HepG2 (cell line): ENCODE measurements around the gene TRIM8. TPM values are rescaled to one million over a fixed set of nuclear protein-coding genes. Genes with fewer than 3 reads are reported as not detected.
A peak's percentile ranks its signal among the peaks of the same experiment; 100 is the strongest.

Source experiments
- ATF5 ChIP-seq: sonication (generic); formaldehyde crosslinking; IDR thresholded peaks from 2 replicates; pipeline ENCODE4 v1.4.0; 2020; ENCODE audit warnings: mild to moderate bottlenecking, low read depth, missing genetic modification reagents
- ELK4 ChIP-seq: sonication (generic); formaldehyde crosslinking; IDR thresholded peaks from 2 replicates; pipeline ENCODE4 v1.9.0; 2021; ENCODE audit warnings: missing genetic modification reagents, borderline replicate concordance
- EP300 ChIP-seq, 3 experiments: sonication (generic) in 1 of 3; formaldehyde crosslinking in 1 of 3; IDR thresholded peaks; 2 replicates each; pipeline versions ENCODE4 v1.5.1 to v1.6.1; 2011 to 2020; ENCODE audit warnings: low read depth in 2 of 3, low read length in 2 of 3, borderline replicate concordance in 1 of 3, improper control_type of control experiment in 1 of 3, mild to moderate bottlenecking in 1 of 3, missing genetic modification reagents in 1 of 3, moderate library complexity in 1 of 3
- FOXO1 ChIP-seq: sonication (generic); formaldehyde crosslinking; IDR thresholded peaks from 2 replicates; pipeline ENCODE4 v1.4.0; 2020; ENCODE audit warnings: missing genetic modification reagents
- HOXD1 ChIP-seq: sonication (generic); formaldehyde crosslinking; IDR thresholded peaks from 2 replicates; pipeline ENCODE4 v1.5.0; 2020; ENCODE audit warnings: missing genetic modification reagents
- MBNL3 ChIP-seq: fragments of 250-450 bp; sonication (Bioruptor Pico); conservative IDR thresholded peaks from 2 replicates; pipeline ENCODE4 v1.8.0; 2022; ENCODE audit warnings: mild to moderate bottlenecking, inconsistent platforms
- SRY ChIP-seq: sonication (generic); formaldehyde crosslinking; IDR thresholded peaks from 2 replicates; pipeline ENCODE4 v1.8.0; 2022; ENCODE audit warnings: mild to moderate bottlenecking, missing genetic modification reagents
- TSC22D2 ChIP-seq: sonication (generic); formaldehyde crosslinking; IDR thresholded peaks from 2 replicates; pipeline ENCODE4 v1.5.1; 2020; ENCODE audit warnings: missing genetic modification reagents, mild to moderate bottlenecking, borderline replicate concordance
- ZFP41 ChIP-seq: sonication (generic); formaldehyde crosslinking; IDR thresholded peaks from 2 replicates; pipeline ENCODE4 v1.4.0; 2020; ENCODE audit warnings: mild to moderate bottlenecking, missing genetic modification reagents, borderline replicate concordance
- ZNF136 ChIP-seq: sonication (generic); formaldehyde crosslinking; IDR thresholded peaks from 2 replicates; pipeline ENCODE4 v1.8.1; 2022; ENCODE audit warnings: low read depth, mild to moderate bottlenecking, moderate library complexity, missing genetic modification reagents
- ZNF335 ChIP-seq: sonication (generic); formaldehyde crosslinking; IDR thresholded peaks from 2 replicates; pipeline ENCODE4 v1.4.0; 2020; ENCODE audit warnings: missing genetic modification reagents
- ZNF407 ChIP-seq: sonication (generic); formaldehyde crosslinking; IDR thresholded peaks from one replicate; pipeline ENCODE4 v1.5.1; 2020; ENCODE audit warnings: mild to moderate bottlenecking, missing genetic modification reagents; ENCODE audit errors: not compliant biosample characterization
- ZNF749 ChIP-seq: sonication (generic); formaldehyde crosslinking; IDR thresholded peaks from 2 replicates; pipeline ENCODE4 v1.8.0; 2022; ENCODE audit warnings: mild to moderate bottlenecking, missing genetic modification reagents, moderate library complexity, borderline replicate concordance
- ZUFSP ChIP-seq: sonication (generic); formaldehyde crosslinking; IDR thresholded peaks from 2 replicates; pipeline ENCODE4 v1.9.0; 2021; ENCODE audit warnings: missing genetic modification reagents, mild to moderate bottlenecking, borderline replicate concordance
- polyA plus RNA-seq, 8 experiments: library from polyadenylated mRNA; depleted of rRNA in 3 of 8; stranded (reverse) in 7 of 8; unstranded in 1 of 8; fragments of >200 nt; fragmentation: Illumina TruSeq in 4 of 8; extraction: Trizol in 4 of 8; gene quantifications; 2 replicates each; pipeline versions ENCODE4 v1.2.1 to v1.2.3, GENCODE V29; 2011 to 2016; ENCODE audit warnings: low read depth in 4 of 8, missing spikeins in 1 of 8, mixed read lengths in 1 of 8; ENCODE audit not compliant: insufficient read depth in 1 of 8
- total RNA-seq, 5 experiments: library from RNA; depleted of rRNA; stranded (reverse); fragments of >200 nt; fragmentation: Illumina TruSeq; extraction: Trizol; gene quantifications; 2 replicates each; pipeline ENCODE4 v1.2.3, GENCODE V29; 2016; ENCODE audit warnings: low read depth in 1 of 5

Gene TRIM8
- total and polyA plus RNA-seq, 2 of the 13 experiments (the other 11 are each of a cell fraction or from before 2014, with no cell fraction given), result 38.9 to 66.5 TPM

- TF ChIP-seq ZUFSP (CRISPR knock-in tag) (no peak), ZNF749 (peak; percentile 94; the same call in 1 of the 2 replicates), ZNF136 (CRISPR knock-in tag) (peak; percentile 81; the same call in 1 of the 2 replicates), ATF5 (CRISPR knock-in tag) (peak; percentile 84; the same call in 1 of the 2 replicates), EP300 (IDR thresholded peaks at IDR 0.05; ENCODE audit: low read depth in 2 of 2, low read length in 2 of 2) (no peak), EP300 (CRISPR knock-in tag; IDR thresholded peaks at IDR 0.05; ENCODE audit: borderline replicate concordance) (peak; percentile 35; the same call in 1 of the 2 replicates), ZNF407 (CRISPR knock-in tag) (peak; percentile 19), TSC22D2 (peak; percentile 77; the same call in 1 of the 2 replicates), FOXO1 (CRISPR knock-in tag) (peak; percentile 38; the same call in 1 of the 2 replicates), ZNF335 (CRISPR knock-in tag) (no peak), ELK4 (CRISPR knock-in tag) (no peak), MBNL3 (CRISPR knock-in tag) (no peak), ZFP41 (CRISPR knock-in tag) (no peak), HOXD1 (CRISPR knock-in tag) (peak; percentile 76; the same call in 1 of the 2 replicates), SRY (CRISPR knock-in tag) (peak; percentile 81; the same call in 1 of the 2 replicates)
Observed at GRCh38 chr10:102644646-102645387, 538 bp downstream of the TRIM8 start (continued).
